IPS-15b (cell line): ENCODE data around the gene TPM4.

ENCODE experiments used
- H3K27me3 ChIP-seq: one replicate; pipeline ENCODE4 v1.6.1; 2013; ENCODE audit warnings: low read length; ENCODE audit not compliant: control insufficient read depth, insufficient read depth
- H3K36me3 ChIP-seq: one replicate; pipeline ENCODE4 v1.6.1; 2013; ENCODE audit warnings: low read length; ENCODE audit not compliant: control insufficient read depth, insufficient read depth
- H3K4me1 ChIP-seq: one replicate; pipeline ENCODE4 v1.6.1; 2013; ENCODE audit warnings: mild to moderate bottlenecking, low read length; ENCODE audit not compliant: control insufficient read depth, insufficient read depth
- H3K4me3 ChIP-seq: one replicate; pipeline ENCODE4 v1.5.1; 2013; ENCODE audit warnings: low read depth, low read length
- H3K9ac ChIP-seq: one replicate; pipeline ENCODE4 v1.6.1; 2013; ENCODE audit warnings: low read depth, mild to moderate bottlenecking, low read length
- H3K9me3 ChIP-seq: one replicate; pipeline ENCODE4 v1.6.1; 2013; ENCODE audit warnings: mild to moderate bottlenecking, low read length; ENCODE audit not compliant: control insufficient read depth, insufficient read depth

Gene TPM4

DNA sequence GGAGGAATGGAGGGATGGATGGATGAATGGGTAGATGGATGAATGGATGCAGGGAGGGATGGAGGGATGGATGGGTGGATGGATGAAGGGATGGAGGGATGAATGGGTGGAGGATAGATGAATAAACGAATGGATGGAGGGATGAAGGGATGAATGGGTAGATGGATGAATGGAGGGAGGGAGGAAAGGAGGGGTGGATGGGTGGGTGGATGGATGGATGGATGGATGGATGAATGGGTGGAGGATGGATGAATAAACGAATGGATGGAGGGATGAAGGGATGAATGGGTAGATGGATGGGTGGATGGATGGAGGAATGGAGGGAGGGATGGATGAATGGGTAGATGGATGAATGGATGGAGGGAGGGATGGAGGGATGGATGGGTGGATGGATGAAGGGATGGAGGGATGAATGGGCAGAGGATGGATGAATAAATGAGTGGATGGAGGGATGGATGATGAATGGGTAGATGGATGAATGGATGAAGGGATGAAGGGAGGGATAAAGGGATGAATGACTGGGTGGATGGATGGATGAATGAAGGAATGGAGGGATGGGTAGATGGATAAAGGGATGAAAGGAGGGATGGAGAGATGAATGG, 33.0 kb upstream of the TPM4 start:
- no peak overlapping the region for H3K9ac ChIP-seq
- no peaks in the 10 kb centered on the region for H3K9me3 ChIP-seq
- no peaks in the 10 kb centered on the region for H3K36me3 ChIP-seq
- peaks cover 8% of the 10 kb centered on the region for H3K27me3 ChIP-seq
- no peaks in the 10 kb centered on the region for H3K4me1 ChIP-seq
- H3K4me3 ChIP-seq, result no peak overlapping the region

DNA sequence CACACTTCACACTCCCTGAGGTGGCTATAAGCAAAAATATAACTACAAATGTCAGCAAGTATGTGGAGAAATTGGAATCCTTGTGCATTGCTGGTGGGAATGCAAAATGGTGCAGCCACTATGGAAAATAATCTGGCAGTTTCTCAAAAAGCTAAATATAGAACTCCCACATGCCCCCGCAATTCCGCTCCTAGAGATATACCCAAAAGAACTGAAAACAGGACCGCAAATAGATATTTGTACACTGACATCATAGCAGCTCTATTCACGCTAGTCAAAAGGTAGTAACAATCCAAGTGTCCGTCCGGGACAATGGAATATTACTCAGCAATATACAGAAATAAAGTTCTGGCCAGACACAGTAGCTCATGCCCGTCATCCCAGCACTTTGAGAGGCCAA, 31.5 kb upstream of the TPM4 start:
- Histone ChIP-seq H3K27me3 (peaks cover 8% of the 10 kb centered on the region), H3K9ac (no peak overlapping the region), H3K4me1 (no peaks in the 10 kb centered on the region), H3K4me3 (no peak overlapping the region), H3K9me3 (no peaks in the 10 kb centered on the region), H3K36me3 (no peaks in the 10 kb centered on the region)

DNA sequence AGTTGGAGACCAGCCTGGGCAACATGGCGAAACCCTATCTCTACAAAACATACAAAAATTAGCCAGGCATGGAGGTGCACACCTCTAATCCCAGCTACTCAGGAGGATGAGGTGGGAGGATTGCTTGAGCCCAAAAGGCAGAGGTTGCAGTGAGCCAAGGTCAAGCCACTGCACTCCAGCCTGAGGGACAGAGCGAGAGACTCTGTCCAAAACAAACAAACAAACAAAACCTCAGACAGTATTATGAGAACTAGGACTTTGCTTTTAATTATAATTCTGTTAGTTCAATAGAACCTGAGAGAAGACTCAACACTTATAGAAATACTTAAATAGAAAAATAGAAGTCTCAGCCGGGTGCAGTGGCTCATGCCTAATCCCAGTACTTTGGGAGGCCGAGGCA, 31.1 kb upstream of the TPM4 start:
- H3K9me3 ChIP-seq, result no peaks in the 10 kb centered on the region
- H3K4me3 ChIP-seq, result no peak overlapping the region
- H3K4me1 ChIP-seq, result no peaks in the 10 kb centered on the region
- no peak overlapping the region for H3K9ac ChIP-seq
- H3K36me3 ChIP-seq, result no peaks in the 10 kb centered on the region
- peaks cover 8% of the 10 kb centered on the region for H3K27me3 ChIP-seq

DNA sequence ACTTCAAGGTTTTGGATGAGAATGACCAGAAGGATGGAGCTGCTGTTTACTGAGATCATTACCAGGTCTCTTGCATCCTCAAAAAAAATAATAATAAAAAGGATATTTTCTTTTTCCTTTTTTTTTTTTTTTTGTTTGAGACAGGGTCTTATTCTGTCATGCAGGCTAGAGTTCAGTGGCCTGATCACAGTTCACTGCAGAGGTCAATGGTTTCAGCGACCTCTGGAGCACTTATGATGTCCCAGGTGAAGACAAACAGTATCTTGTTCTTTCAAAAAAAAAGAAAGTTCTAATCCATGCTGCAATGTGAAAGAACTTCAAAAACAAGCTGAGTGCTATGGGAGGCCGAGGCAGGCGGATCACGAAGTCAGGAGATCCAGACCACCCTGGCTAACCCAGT, 30.4 kb upstream of the TPM4 start:
- Histone ChIP-seq H3K9me3 (no peaks in the 10 kb centered on the region), H3K4me3 (no peak overlapping the region), H3K4me1 (no peaks in the 10 kb centered on the region), H3K36me3 (no peaks in the 10 kb centered on the region), H3K27me3 (peaks cover 8% of the 10 kb centered on the region), H3K9ac (no peak overlapping the region)

DNA sequence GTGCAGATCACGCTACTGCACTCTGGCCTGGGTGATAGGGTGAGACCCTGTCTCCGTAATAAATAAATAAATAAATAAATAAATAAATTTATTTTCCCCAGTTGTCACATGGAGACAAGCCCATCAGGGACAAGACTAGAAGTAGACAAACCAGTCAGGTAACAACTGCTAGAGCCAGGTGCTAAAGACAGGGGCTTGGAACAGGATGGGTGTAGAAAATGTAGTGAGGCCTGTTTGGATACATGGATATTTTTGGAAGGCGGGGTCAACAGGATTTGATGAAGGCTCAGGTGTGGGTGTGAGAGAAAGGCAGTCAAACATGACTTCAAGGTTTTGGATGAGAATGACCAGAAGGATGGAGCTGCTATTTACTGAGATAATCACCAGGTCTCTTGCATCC, 27.7 kb upstream of the TPM4 start:
- H3K36me3 ChIP-seq, result no peaks in the 10 kb centered on the region
- no peak overlapping the region for H3K9ac ChIP-seq
- no peak overlapping the region for H3K4me3 ChIP-seq
- H3K4me1 ChIP-seq, result no peaks in the 10 kb centered on the region
- no peaks in the 10 kb centered on the region for H3K27me3 ChIP-seq
- H3K9me3 ChIP-seq, result no peaks in the 10 kb centered on the region

DNA sequence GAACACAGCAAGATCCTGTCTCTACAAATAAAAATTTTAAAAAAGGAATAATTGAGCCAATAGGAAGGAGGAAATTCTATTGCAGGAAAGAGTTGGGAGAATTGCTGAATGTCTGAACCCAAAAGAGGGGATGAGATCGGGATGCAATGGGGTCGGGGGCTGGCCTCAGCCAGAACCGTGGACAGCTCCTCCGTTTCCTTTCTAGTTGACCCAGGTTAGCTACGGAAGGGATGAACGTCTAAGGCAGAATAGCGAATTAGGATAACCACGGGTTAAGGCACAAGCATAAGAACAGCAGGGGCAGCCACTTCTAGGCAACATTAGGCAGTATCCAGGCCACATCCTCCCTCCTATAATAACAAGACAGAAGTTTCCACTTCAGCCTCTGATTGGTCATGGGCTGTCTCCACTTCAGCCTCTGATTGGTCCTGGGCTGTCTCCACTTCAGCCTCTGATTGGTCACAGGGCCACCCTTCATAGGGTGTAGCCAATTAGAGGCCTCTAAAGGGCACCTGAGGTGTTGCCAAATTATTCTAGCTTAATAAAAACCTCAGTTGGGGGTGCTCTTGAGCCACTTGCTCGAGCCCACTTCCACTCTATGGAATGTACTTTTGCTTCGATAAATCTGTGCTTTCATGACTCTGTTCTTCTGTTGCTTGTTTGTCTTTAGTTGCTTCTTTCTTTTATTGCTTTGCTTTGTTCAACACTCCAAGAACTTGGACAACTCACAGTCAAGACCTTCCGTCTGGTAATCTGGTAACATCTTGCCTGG, 24.9 kb upstream of the TPM4 start:
- no peak overlapping the region for H3K4me3 ChIP-seq
- H3K36me3 ChIP-seq, result no peaks in the 10 kb centered on the region
- H3K9ac ChIP-seq, result no peak overlapping the region
- no peaks in the 10 kb centered on the region for H3K27me3 ChIP-seq
- no peaks in the 10 kb centered on the region for H3K9me3 ChIP-seq
- no peaks in the 10 kb centered on the region for H3K4me1 ChIP-seq

DNA sequence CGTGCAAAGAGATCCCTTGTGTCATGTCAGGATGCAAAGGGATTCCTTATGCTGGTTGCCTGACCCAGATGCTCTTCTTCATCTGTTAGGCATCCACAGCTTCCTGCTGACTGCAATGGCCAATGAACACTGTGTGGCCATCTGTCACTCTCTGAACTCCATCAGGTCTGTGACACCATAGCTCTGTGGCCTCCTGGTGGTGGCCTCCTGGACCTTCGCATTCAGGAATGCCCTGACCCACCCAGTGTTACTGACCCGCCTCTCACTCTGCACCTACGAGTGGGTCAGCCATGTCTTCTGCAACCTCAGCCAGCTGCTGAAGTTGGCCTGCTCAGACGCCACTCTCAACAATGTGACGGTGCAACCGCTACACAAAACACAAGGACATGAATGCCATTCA, 23.9 kb upstream of the TPM4 start:
- H3K4me1 ChIP-seq, result no peaks in the 10 kb centered on the region
- H3K9ac ChIP-seq, result no peak overlapping the region
- H3K36me3 ChIP-seq, result no peaks in the 10 kb centered on the region
- no peaks in the 10 kb centered on the region for H3K9me3 ChIP-seq
- no peaks in the 10 kb centered on the region for H3K27me3 ChIP-seq
- H3K4me3 ChIP-seq, result no peak overlapping the region

DNA sequence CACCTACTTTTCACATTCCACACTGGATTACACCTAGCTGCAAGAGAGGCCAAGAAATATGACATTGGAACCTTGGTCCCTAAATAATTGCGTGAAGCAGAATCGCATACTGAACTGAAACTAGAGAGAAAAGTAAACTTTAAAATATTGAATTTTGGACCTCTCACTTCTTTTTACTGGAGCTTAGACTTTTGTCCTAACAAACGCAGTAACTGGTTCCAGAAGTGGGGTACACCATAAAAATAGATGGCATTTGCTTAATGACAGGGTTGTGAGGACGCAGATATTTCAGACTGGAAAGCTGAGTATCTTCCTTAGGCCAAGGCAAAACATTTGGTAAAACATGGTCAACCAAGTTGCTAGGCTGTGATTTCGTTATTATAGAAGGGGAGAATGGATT, 19.2 kb upstream of the TPM4 start:
- H3K4me3 ChIP-seq, result no peak overlapping the region

DNA sequence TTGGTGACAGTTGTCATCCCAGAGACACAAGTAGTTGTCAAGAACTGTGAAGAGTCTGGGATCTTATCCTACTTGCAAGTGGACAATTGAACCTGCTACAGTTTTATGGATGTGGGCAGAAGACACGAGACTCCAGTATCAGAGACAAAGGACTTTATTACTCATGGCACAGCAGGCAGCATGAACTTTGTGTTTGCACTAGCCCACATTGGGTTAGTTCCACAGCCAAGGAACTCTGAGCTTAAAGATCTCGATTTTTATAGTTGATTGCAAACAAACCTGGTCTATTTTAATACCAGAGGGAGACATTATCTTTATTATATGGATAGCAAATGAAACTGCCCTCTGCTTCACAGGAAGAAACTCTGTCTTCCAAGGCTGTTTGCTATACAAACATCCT, 16.0 kb upstream of the TPM4 start:
- H3K27me3 ChIP-seq, result peaks cover 2% of the 10 kb centered on the region
- no peaks in the 10 kb centered on the region for H3K9me3 ChIP-seq
- no peaks in the 10 kb centered on the region for H3K36me3 ChIP-seq
- no peak overlapping the region for H3K9ac ChIP-seq
- no peak overlapping the region for H3K4me3 ChIP-seq
- H3K4me1 ChIP-seq, result no peaks in the 10 kb centered on the region

More for the DNA sequence above, 19.2 kb upstream of the TPM4 start:
- Histone ChIP-seq H3K4me1 (no peaks in the 10 kb centered on the region), H3K9me3 (no peaks in the 10 kb centered on the region), H3K27me3 (peaks cover 2% of the 10 kb centered on the region), H3K9ac (no peak overlapping the region), H3K36me3 (no peaks in the 10 kb centered on the region)

DNA sequence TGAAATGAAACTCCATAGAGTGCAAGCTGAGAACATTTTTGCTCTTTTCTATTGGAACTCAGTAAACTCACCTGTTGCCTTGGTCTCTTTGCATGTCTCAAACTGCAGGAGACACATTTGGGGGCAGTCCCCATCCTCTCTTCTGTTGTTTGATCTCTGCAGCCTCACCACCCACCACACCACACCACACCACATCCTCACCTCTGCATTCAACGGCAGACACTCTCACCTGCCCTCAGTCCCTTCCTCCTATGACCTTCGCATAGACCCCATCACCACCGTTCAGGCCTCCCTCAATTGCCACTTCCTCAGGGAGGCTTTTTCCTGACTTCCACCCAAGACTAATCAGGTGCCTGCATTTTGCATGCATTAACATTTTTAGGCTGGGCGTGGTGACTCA, 14.4 kb upstream of the TPM4 start:
- H3K27me3 ChIP-seq, result peaks cover 2% of the 10 kb centered on the region
- no peaks in the 10 kb centered on the region for H3K9me3 ChIP-seq
- H3K9ac ChIP-seq, result no peak overlapping the region
- peaks cover 7% of the 10 kb centered on the region for H3K4me1 ChIP-seq
- no peak overlapping the region for H3K4me3 ChIP-seq
- no peaks in the 10 kb centered on the region for H3K36me3 ChIP-seq

DNA sequence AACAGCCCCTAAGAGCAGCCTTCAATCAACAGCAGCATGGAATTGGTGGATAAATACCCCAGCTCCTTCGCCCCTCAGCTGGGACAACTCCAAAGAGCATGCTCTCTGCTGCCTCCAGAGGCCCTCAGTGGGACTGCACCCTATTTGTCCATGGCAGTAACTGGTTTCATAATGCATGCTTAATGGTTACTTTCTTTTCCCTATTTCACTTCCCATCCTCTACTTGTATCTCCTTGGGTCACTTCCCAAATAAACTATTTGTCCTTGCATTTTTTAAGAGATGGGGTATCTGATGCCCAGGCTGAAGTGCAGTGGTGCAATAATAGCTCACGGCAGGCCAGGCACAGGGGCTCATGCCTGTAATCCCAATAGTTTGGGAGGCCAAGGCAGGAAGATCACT, 13.5 kb upstream of the TPM4 start:
- no peak overlapping the region for H3K9ac ChIP-seq
- peaks cover 2% of the 10 kb centered on the region for H3K27me3 ChIP-seq
- H3K4me3 ChIP-seq, result no peak overlapping the region
- no peaks in the 10 kb centered on the region for H3K36me3 ChIP-seq
- peaks cover 7% of the 10 kb centered on the region for H3K4me1 ChIP-seq
- no peaks in the 10 kb centered on the region for H3K9me3 ChIP-seq

DNA sequence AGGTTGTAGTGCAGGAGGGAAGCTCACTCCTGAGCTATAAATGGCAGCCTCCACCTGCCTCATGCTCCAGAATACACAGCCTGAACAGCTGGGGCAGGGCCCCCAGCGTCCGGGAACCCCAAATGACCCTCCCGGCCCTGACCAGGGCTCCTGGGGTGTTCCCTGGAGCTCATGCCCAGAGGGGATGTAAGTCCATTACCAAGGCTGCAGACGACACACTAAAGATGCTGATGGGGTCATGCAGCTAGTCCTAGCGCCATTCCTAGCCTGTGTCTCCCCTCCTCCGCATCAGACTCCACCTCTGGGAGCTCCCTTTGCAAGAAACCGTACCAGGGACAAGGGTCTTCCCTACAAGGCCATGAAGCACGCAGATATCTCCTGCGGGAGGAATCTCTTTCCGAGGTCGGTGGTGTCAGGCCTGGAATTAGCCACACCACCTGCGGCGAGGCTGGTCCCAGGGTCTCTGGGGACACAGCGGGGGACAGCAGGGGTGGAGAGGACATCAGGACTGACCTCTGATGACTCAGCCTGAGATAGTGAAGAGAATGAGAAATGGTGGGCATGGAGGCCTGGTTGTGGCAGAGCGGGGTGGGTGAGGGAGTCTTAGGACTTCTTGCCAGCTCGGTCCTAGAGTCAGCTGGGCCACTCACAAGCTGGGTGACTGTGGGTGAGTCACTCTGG, 11.9 kb upstream of the TPM4 start:
- Histone ChIP-seq H3K4me3 (no peak overlapping the region), H3K9me3 (no peaks in the 10 kb centered on the region), H3K4me1 (peaks cover 7% of the 10 kb centered on the region), H3K36me3 (no peaks in the 10 kb centered on the region), H3K9ac (no peak overlapping the region), H3K27me3 (peaks cover 2% of the 10 kb centered on the region)
